SK-N-SH treated with all-trans-retinoic acid at 6 μM for 48 hours (cell line): ENCODE data around the gene CUL2.

Experiments used
- ATAC-seq: fragments of 200-7000 bp; cut with Tn5 transposase; 3 replicates; pipeline ENCODE4 v1.9.1; 2020; ENCODE audit warnings: mild to moderate bottlenecking, moderate library complexity
- ARNTL ChIP-seq: fragments of 450-650 bp; formaldehyde crosslinking; IDR thresholded peaks from 2 replicates; pipeline ENCODE4 v1.5.0; 2020; ENCODE audit warnings: low read depth, mild to moderate bottlenecking, moderate library complexity, borderline replicate concordance
- ESRRG ChIP-seq: fragments of 250-450 bp; sonication (Bioruptor Pico); IDR thresholded peaks from 2 replicates; pipeline ENCODE4 v1.6.1; 2021; ENCODE audit warnings: mild to moderate bottlenecking
- ISL1 ChIP-seq: fragments of 250-450 bp; sonication (Bioruptor Pico); IDR thresholded peaks from 2 replicates; pipeline ENCODE4 v2.1.2; 2022; ENCODE audit warnings: mild to moderate bottlenecking, moderate library complexity
- OSR1 ChIP-seq: fragments of 250-450 bp; sonication (Bioruptor Pico); IDR thresholded peaks from 2 replicates; pipeline ENCODE4 v1.8.0; 2022; ENCODE audit warnings: moderate library complexity, mild to moderate bottlenecking, inconsistent platforms
- PATZ1 ChIP-seq: fragments of 250-450 bp; sonication (Bioruptor Pico); IDR thresholded peaks from 2 replicates; pipeline ENCODE4 v1.8.0; 2020; ENCODE audit warnings: mild to moderate bottlenecking, moderate library complexity, borderline replicate concordance
- PPARA ChIP-seq: fragments of 250-450 bp; sonication (Bioruptor Pico); IDR thresholded peaks from 2 replicates; pipeline ENCODE4 v1.5.0; 2020; ENCODE audit warnings: mild to moderate bottlenecking, borderline replicate concordance
- SNAI2 ChIP-seq: fragments of 250-450 bp; sonication (Bioruptor Pico); IDR thresholded peaks from 2 replicates; pipeline ENCODE4 v1.5.0; 2020; ENCODE audit warnings: mild to moderate bottlenecking, moderate library complexity
- TCF4 ChIP-seq: fragments of 250-450 bp; sonication (Bioruptor Pico); IDR thresholded peaks from 2 replicates; pipeline ENCODE4 v1.8.0; 2021; ENCODE audit warnings: mild to moderate bottlenecking, moderate library complexity, borderline replicate concordance
- TOX ChIP-seq: fragments of 250-450 bp; sonication (Bioruptor Pico); IDR thresholded peaks from 2 replicates; pipeline ENCODE4 v1.8.0; 2021; ENCODE audit warnings: mild to moderate bottlenecking, moderate library complexity, borderline replicate concordance
- ZFP30 ChIP-seq: fragments of 450-650 bp; formaldehyde crosslinking; IDR thresholded peaks from 2 replicates; pipeline ENCODE4 v1.5.0; 2022; ENCODE audit warnings: mild to moderate bottlenecking, moderate library complexity
- ZNF565 ChIP-seq: fragments of 450-650 bp; formaldehyde crosslinking; conservative IDR thresholded peaks from 2 replicates; pipeline ENCODE4 v1.5.0; 2020; ENCODE audit warnings: low read depth, mild to moderate bottlenecking, moderate library complexity
- ZNF8 ChIP-seq: fragments of 450-650 bp; formaldehyde crosslinking; IDR thresholded peaks from 2 replicates; pipeline ENCODE4 v1.5.0; 2020; ENCODE audit warnings: mild to moderate bottlenecking, moderate library complexity
- TF ChIP-seq, protein P1 (sequence below): fragments of 250-450 bp; sonication (Bioruptor Pico); IDR thresholded peaks from 2 replicates; pipeline ENCODE4 v1.5.1; 2020; ENCODE audit warnings: low read depth, mild to moderate bottlenecking, moderate library complexity

The CUL2 gene

DNA sequence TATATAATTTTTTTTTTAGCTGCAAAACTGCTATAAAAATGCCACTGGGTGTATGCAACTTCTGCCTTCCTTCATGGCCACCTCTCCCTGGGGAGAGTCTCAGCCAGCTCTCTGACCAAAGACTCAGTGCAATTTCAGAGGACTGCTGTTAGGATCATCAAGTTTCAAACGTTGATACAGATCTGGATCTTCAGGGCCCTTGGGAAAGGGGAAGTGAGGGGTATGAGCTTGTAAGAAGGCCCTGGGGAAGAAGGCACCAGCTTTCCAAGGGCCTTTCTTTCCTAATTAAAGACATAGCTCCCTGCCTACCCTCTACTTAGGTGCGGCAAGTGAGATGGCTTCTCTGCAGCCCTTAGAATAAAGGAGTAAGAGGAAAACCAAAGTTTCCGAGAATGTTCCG is 130.4 kb downstream of the CUL2 start (continued):
- TF ChIP-seq ZNF565 (CRISPR knock-in tag), result no peak

- no peak for TF ChIP-seq ZNF8 (CRISPR knock-in tag)
- no peak for TF ChIP-seq OSR1 (CRISPR knock-in tag)
- TF ChIP-seq TCF4, result no peak
- TF ChIP-seq ZFP30 (CRISPR knock-in tag), result no peak
- TF ChIP-seq ESRRG (CRISPR knock-in tag), result no peak
- TF ChIP-seq, protein P1, sequence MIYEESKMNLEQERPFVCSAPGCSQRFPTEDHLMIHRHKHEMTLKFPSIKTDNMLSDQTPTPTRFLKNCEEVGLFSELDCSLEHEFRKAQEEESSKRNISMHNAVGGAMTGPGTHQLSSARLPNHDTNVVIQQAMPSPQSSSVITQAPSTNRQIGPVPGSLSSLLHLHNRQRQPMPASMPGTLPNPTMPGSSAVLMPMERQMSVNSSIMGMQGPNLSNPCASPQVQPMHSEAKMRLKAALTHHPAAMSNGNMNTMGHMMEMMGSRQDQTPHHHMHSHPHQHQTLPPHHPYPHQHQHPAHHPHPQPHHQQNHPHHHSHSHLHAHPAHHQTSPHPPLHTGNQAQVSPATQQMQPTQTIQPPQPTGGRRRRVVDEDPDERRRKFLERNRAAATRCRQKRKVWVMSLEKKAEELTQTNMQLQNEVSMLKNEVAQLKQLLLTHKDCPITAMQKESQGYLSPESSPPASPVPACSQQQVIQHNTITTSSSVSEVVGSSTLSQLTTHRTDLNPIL (CRISPR knock-in tag), result no peak
- TF ChIP-seq PPARA, result no peak
- TF ChIP-seq ARNTL (CRISPR knock-in tag), result no peak
- TF ChIP-seq TOX (CRISPR knock-in tag), result no peak
- no peak for TF ChIP-seq SNAI2 (CRISPR knock-in tag)
- no peak for TF ChIP-seq ZNF565 (CRISPR knock-in tag)
- no peak for TF ChIP-seq PATZ1 (CRISPR knock-in tag)
- TF ChIP-seq ISL1, result no peak
- ATAC-seq, result peak; percentile 41; the same call in 1 of the 3 replicates
Measured at GRCh38 chr10:34959321-34959720, 130.8 kb downstream of the CUL2 start.
